HEK293 (cell line): ENCODE measurements around the gene SNRPD2.

Experiments
- CTCF ChIA-PET: fragments of 350-600 bp; formaldehyde crosslinking; extraction: SDS; loops from one replicate; lab custom pipeline; 2021; ENCODE audit warnings: antibody characterized with exemption; lab: Yijun Ruan, JAX
- POLR2A ChIA-PET: fragments of 300-600 bp; formaldehyde crosslinking; extraction: SDS; loops from one replicate; lab custom pipeline; 2020; ENCODE audit warnings: antibody characterized with exemption, inconsistent platforms; lab: Yijun Ruan, JAX
- H3K27ac ChIP-seq: fragments of 200-500 bp; sonication (Bioruptor generic); 2 replicates; pipeline ENCODE4 v1.5.1; 2014; ENCODE audit warnings: low read depth, low read length, control low read depth, inconsistent platforms; ENCODE audit errors: extremely low read depth
- H3K36me3 ChIP-seq, 2 experiments: fragments of 200-500 bp in 1 of 2; sonication (Bioruptor generic) in 1 of 2; 1 replicate in 1 of 2; 2 replicates in 1 of 2; pipeline ENCODE4 v1.5.1; 2014 to 2017; ENCODE audit warnings: inconsistent platforms in 2 of 2, low read length in 2 of 2; ENCODE audit not compliant: control insufficient read depth in 2 of 2, insufficient read depth in 1 of 2
- H3K4me1 ChIP-seq: fragments of 200-500 bp; sonication (Bioruptor generic); 2 replicates; pipeline ENCODE4 v1.5.1; 2014; ENCODE audit warnings: mild to moderate bottlenecking, low read length, inconsistent platforms; ENCODE audit not compliant: control insufficient read depth, insufficient read depth
- H3K4me3 ChIP-seq: 2 replicates; pipeline ENCODE4 v1.5.1; 2011; ENCODE audit warnings: low read depth, mild to moderate bottlenecking, control low read depth, low read length, moderate library complexity
- H3K9me3 ChIP-seq: fragments of 200-500 bp; sonication (Bioruptor generic); 2 replicates; pipeline ENCODE4 v1.5.1; 2014; ENCODE audit warnings: low read depth, low read length, inconsistent platforms; ENCODE audit not compliant: control insufficient read depth, insufficient read depth
- BCL11B ChIP-seq: fragments of 450-650 bp; formaldehyde crosslinking; IDR thresholded peaks from 2 replicates; pipeline ENCODE4 v1.5.1; 2016; ENCODE audit warnings: low read depth, missing biosample characterization, missing genetic modification characterization
- CTCF ChIP-seq: fragments of 450-650 bp; formaldehyde crosslinking; IDR thresholded peaks from 2 replicates; pipeline ENCODE4 v1.5.1; 2016; ENCODE audit warnings: missing biosample characterization, missing genetic modification characterization
- EGR2 ChIP-seq: fragments of 450-650 bp; formaldehyde crosslinking; IDR thresholded peaks from 2 replicates; pipeline ENCODE4 v1.5.1; 2016; ENCODE audit warnings: low read depth, missing biosample characterization, missing genetic modification characterization
- PATZ1 ChIP-seq: fragments of 450-650 bp; formaldehyde crosslinking; IDR thresholded peaks from 2 replicates; pipeline ENCODE4 v1.5.1; 2016; ENCODE audit warnings: missing biosample characterization, missing genetic modification characterization
- SP2 ChIP-seq: fragments of 450-650 bp; formaldehyde crosslinking; IDR thresholded peaks from 2 replicates; pipeline ENCODE4 v1.5.1; 2016; ENCODE audit warnings: missing biosample characterization, missing genetic modification characterization
- YY2 ChIP-seq: fragments of 450-650 bp; formaldehyde crosslinking; IDR thresholded peaks from 2 replicates; pipeline ENCODE4 v1.5.1; 2016; ENCODE audit warnings: missing biosample characterization, missing genetic modification characterization
- ZBTB1 ChIP-seq: fragments of 450-650 bp; formaldehyde crosslinking; IDR thresholded peaks from 2 replicates; pipeline ENCODE4 v1.5.1; 2016; ENCODE audit warnings: missing biosample characterization, missing genetic modification characterization
- ZBTB17 ChIP-seq: fragments of 450-650 bp; formaldehyde crosslinking; IDR thresholded peaks from 2 replicates; pipeline ENCODE4 v1.5.1; 2016; ENCODE audit warnings: missing biosample characterization, missing genetic modification characterization
- ZBTB48 ChIP-seq: fragments of 450-650 bp; formaldehyde crosslinking; IDR thresholded peaks from 2 replicates; pipeline ENCODE4 v1.5.1; 2016; ENCODE audit warnings: missing biosample characterization, missing genetic modification characterization
- ZBTB6 ChIP-seq: fragments of 450-650 bp; formaldehyde crosslinking; IDR thresholded peaks from 2 replicates; pipeline ENCODE4 v1.5.1; 2017; ENCODE audit warnings: missing biosample characterization, missing genetic modification characterization
- ZBTB8A ChIP-seq: fragments of 450-650 bp; formaldehyde crosslinking; IDR thresholded peaks from 2 replicates; pipeline ENCODE4 v1.5.1; 2016; ENCODE audit warnings: missing biosample characterization, missing genetic modification characterization
- ZFHX2 ChIP-seq: fragments of 450-650 bp; formaldehyde crosslinking; conservative IDR thresholded peaks from 2 replicates; pipeline ENCODE4 v1.5.1; 2016; ENCODE audit warnings: missing biosample characterization, missing genetic modification characterization
- ZFP41 ChIP-seq: fragments of 450-650 bp; formaldehyde crosslinking; IDR thresholded peaks from 2 replicates; pipeline ENCODE4 v1.5.1; 2016; ENCODE audit warnings: missing biosample characterization, missing genetic modification characterization, borderline replicate concordance
- ZNF155 ChIP-seq: fragments of 450-650 bp; formaldehyde crosslinking; IDR thresholded peaks from 2 replicates; pipeline ENCODE4 v1.5.1; 2016; ENCODE audit warnings: missing biosample characterization, missing genetic modification characterization
- ZNF239 ChIP-seq: fragments of 450-650 bp; formaldehyde crosslinking; IDR thresholded peaks from 2 replicates; pipeline ENCODE4 v1.5.1; 2016; ENCODE audit warnings: missing biosample characterization, missing genetic modification characterization
- ZNF366 ChIP-seq: fragments of 450-650 bp; formaldehyde crosslinking; conservative IDR thresholded peaks from 2 replicates; pipeline ENCODE4 v1.5.1; 2016; ENCODE audit warnings: missing biosample characterization, missing genetic modification characterization
- ZNF391 ChIP-seq: fragments of 450-650 bp; formaldehyde crosslinking; IDR thresholded peaks from 2 replicates; pipeline ENCODE4 v1.5.1; 2016; ENCODE audit warnings: low read depth, missing biosample characterization, missing genetic modification characterization, borderline replicate concordance
- ZNF398 ChIP-seq: fragments of 450-650 bp; formaldehyde crosslinking; IDR thresholded peaks from 2 replicates; pipeline ENCODE4 v1.5.1; 2017; ENCODE audit warnings: missing biosample characterization, missing genetic modification characterization
- ZNF529 ChIP-seq: fragments of 450-650 bp; formaldehyde crosslinking; IDR thresholded peaks from 2 replicates; pipeline ENCODE4 v1.5.1; 2017; ENCODE audit warnings: missing genetic modification characterization, missing biosample characterization; ENCODE audit not compliant: insufficient replicate concordance
- ZNF530 ChIP-seq: fragments of 450-650 bp; formaldehyde crosslinking; IDR thresholded peaks from 2 replicates; pipeline ENCODE4 v1.5.1; 2016; ENCODE audit warnings: low read depth, missing biosample characterization, missing genetic modification characterization
- ZNF555 ChIP-seq: fragments of 450-650 bp; formaldehyde crosslinking; conservative IDR thresholded peaks from 2 replicates; pipeline ENCODE4 v1.5.1; 2017; ENCODE audit warnings: missing biosample characterization, mild to moderate bottlenecking, missing genetic modification characterization, inconsistent platforms
- ZNF677 ChIP-seq: fragments of 450-650 bp; IDR thresholded peaks from 2 replicates; pipeline ENCODE4 v1.5.0; 2018; ENCODE audit warnings: missing biosample characterization, mild to moderate bottlenecking, missing genetic modification characterization, moderate library complexity
- ZNF747 ChIP-seq: fragments of 450-650 bp; formaldehyde crosslinking; IDR thresholded peaks from 2 replicates; pipeline ENCODE4 v1.5.1; 2016; ENCODE audit warnings: missing biosample characterization, missing genetic modification characterization
- ZNF76 ChIP-seq: fragments of 450-650 bp; formaldehyde crosslinking; IDR thresholded peaks from 2 replicates; pipeline ENCODE4; 2016; ENCODE audit warnings: low read depth, missing biosample characterization, missing genetic modification characterization, borderline replicate concordance
- ZNF777 ChIP-seq: fragments of 450-650 bp; formaldehyde crosslinking; IDR thresholded peaks from 2 replicates; pipeline ENCODE4 v1.5.1; 2017; ENCODE audit warnings: missing biosample characterization, missing genetic modification characterization, borderline replicate concordance

The SNRPD2 gene

GRCh38 chr19:45670670-45671453 is 20.9 kb downstream of the SNRPD2 start (continued):
- TF ChIP-seq ZNF747 (tag by site-specific recombination) (no peak), ZNF677 (tag by site-specific recombination) (no peak), SP2 (tag by site-specific recombination) (peak; percentile 88)

- ChIA-PET CTCF (interaction anchor here (0.6 to 4.8 kb wide), 5 partner anchors 9 to 201 kb away, joined by 3 to 31 read pairs (median 7); partner anchors contain the start of genes QPCTL and SNRPD2), POLR2A (interaction anchor here (0.6 to 3.1 kb wide), 15 partner anchors 9 to 628 kb away, joined by 3 to 9 read pairs (median 4); partner anchors contain the start of genes ERCC2, FOSB, QPCTL and SIX5)
- no peak overlapping the region; the same call in 1 of the 2 replicates for H3K27ac ChIP-seq
- no peaks in the 10 kb centered on the region for H3K9me3 ChIP-seq
- H3K4me3 ChIP-seq = peak overlapping the region; percentile 48
- no peaks in the 10 kb centered on the region; a peak in 1 of 3 replicates for H3K36me3 ChIP-seq
- peaks cover 10% of the 10 kb centered on the region for H3K4me1 ChIP-seq
- TF ChIP-seq ZFP41 (tag by site-specific recombination) = no peak
- TF ChIP-seq ZBTB48 = peak; percentile 77
- TF ChIP-seq ZNF155 = no peak
- peak; percentile 88 for TF ChIP-seq ZNF366
- no peak for TF ChIP-seq ZBTB1 (tag by site-specific recombination)
- TF ChIP-seq ZBTB6 (tag by site-specific recombination) = no peak
- no peak for TF ChIP-seq ZNF555 (tag by site-specific recombination)
- no peak; the same call in 1 of the 2 replicates for TF ChIP-seq ZNF398 (tag by site-specific recombination)
- peak; percentile 11 for TF ChIP-seq ZNF76 (tag by site-specific recombination)
- peak; percentile 86 for TF ChIP-seq ZFHX2
- peak; percentile 19; the same call in 1 of the 2 replicates for TF ChIP-seq ZNF239 (tag by site-specific recombination)
- no peak for TF ChIP-seq ZNF530 (tag by site-specific recombination)
- peak; percentile 62 for TF ChIP-seq EGR2 (tag by site-specific recombination)
- TF ChIP-seq ZBTB17 (tag by site-specific recombination) = peak; percentile 89
- TF ChIP-seq BCL11B (tag by site-specific recombination) = no peak
- peak; percentile 51; the same call in 1 of the 2 replicates for TF ChIP-seq ZBTB8A (tag by site-specific recombination)
- peak; percentile 40; the same call in 1 of the 2 replicates for TF ChIP-seq PATZ1 (tag by site-specific recombination)
- peak; percentile 59; the same call in 1 of the 2 replicates for TF ChIP-seq ZNF391 (tag by site-specific recombination)
- TF ChIP-seq ZNF777 (tag by site-specific recombination) = peak; percentile 77; the same call in 1 of the 2 replicates
- TF ChIP-seq ZNF529 (tag by site-specific recombination) = no peak
- peak; percentile 22; the same call in 1 of the 2 replicates for TF ChIP-seq YY2 (tag by site-specific recombination)
- TF ChIP-seq CTCF (tag by site-specific recombination) = 0 out of 2 replicates have a peak, but pooled peaks have one; percentile 7
Measured at GRCh38 chr19:45668342-45668871, 23.3 kb downstream of the SNRPD2 start.
